Smooth muscle cell (in vitro differentiated cells): Measurements from ENCODE around the gene ANTXR2. TPM values are rescaled to one million over a fixed set of nuclear protein-coding genes. Genes with fewer than 3 reads are reported as not detected.

Source experiments
- DNase-seq: peaks from one replicate; lab custom pipeline; 2025; ENCODE audit not compliant: unreplicated experiment; lab: John Stamatoyannopoulos, UW
- H2AFZ ChIP-seq: fragments of 200-600 bp; sonication (generic); 2 replicates; pipeline ENCODE4 v1.6.0; 2016; ENCODE audit warnings: antibody characterized with exemption, low read depth, mild to moderate bottlenecking
- H3F3A ChIP-seq: fragments of 200-600 bp; sonication (generic); 2 replicates; pipeline ENCODE4 v1.6.0; 2017; ENCODE audit warnings: antibody characterized with exemption, low read depth
- H3K27ac ChIP-seq: fragments of 200-600 bp; sonication (generic); 2 replicates; pipeline ENCODE4 v1.5.1; 2016; ENCODE audit warnings: low read depth, mild to moderate bottlenecking
- H3K27me3 ChIP-seq: fragments of 200-600 bp; sonication (generic); 2 replicates; pipeline ENCODE4 v1.6.1; 2016; ENCODE audit warnings: low read depth, mild to moderate bottlenecking
- H3K36me3 ChIP-seq: fragments of 200-600 bp; sonication (generic); 2 replicates; pipeline ENCODE4 v1.5.1; 2016; ENCODE audit warnings: low read depth
- H3K4me1 ChIP-seq: fragments of 200-600 bp; sonication (generic); 2 replicates; pipeline ENCODE4 v1.5.1; 2016; ENCODE audit warnings: low read depth
- H3K4me2 ChIP-seq: fragments of 200-600 bp; sonication (generic); 2 replicates; pipeline ENCODE4 v1.6.0; 2016; ENCODE audit warnings: mild to moderate bottlenecking
- H3K4me3 ChIP-seq: fragments of 200-600 bp; sonication (generic); 2 replicates; pipeline ENCODE4 v1.5.1; 2016; ENCODE audit warnings: mild to moderate bottlenecking
- H3K79me2 ChIP-seq: fragments of 200-600 bp; sonication (generic); 2 replicates; pipeline ENCODE4 v1.6.0; 2016; ENCODE audit warnings: low read depth, mild to moderate bottlenecking
- H3K9ac ChIP-seq: fragments of 200-600 bp; sonication (generic); 2 replicates; pipeline ENCODE4 v1.6.0; 2016; ENCODE audit warnings: low read depth
- H3K9me3 ChIP-seq: fragments of 200-600 bp; sonication (generic); replicated peaks from 2 replicates; pipeline ENCODE4 v1.5.1; 2016; ENCODE audit warnings: low read depth
- H4K20me1 ChIP-seq: fragments of 200-600 bp; sonication (generic); 2 replicates; pipeline ENCODE4 v1.6.0; 2016; ENCODE audit warnings: low read depth
- WGBS: methylation state at CpG from one replicate; pipeline ENCODE4 v1.1.7; 2016; ENCODE audit warnings: low lambda C conversion rate; 5-methylcytosine and 5-hydroxymethylcytosine counted together
- polyA plus RNA-seq: library from polyadenylated mRNA; unstranded; fragments of >200 nt; fragmentation: Nextera tagmentation; extraction: Ambion mirVana; gene quantifications from 2 replicates; pipeline ENCODE4 v1.2.1, GENCODE V29; 2016
- total RNA-seq: library from RNA; depleted of rRNA; stranded (reverse); fragments of >200 nt; gene quantifications from 2 replicates; pipeline ENCODE4 v1.2.3, GENCODE V29; 2014
- TF ChIP-seq, protein P1 (sequence below): fragments of 200-600 bp; sonication (generic); IDR thresholded peaks from 2 replicates; pipeline ENCODE4 v1.5.1; 2017; ENCODE audit warnings: borderline replicate concordance, mild to moderate bottlenecking, antibody characterized with exemption; ENCODE audit not compliant: insufficient read depth, poor library complexity, severe bottlenecking

The ANTXR2 gene
- total and polyA plus RNA-seq, 2 experiments from 2014 or later, result 67.6 to 74.5 TPM

- Histone ChIP-seq H3F3A (no peaks in the 10 kb centered on the region), H3K4me3 (no peak overlapping the region), H4K20me1 (no peaks in the 10 kb centered on the region), H3K4me2 (no peak overlapping the region), H3K27ac (no peak overlapping the region), H2AFZ (no peak overlapping the region), H3K9me3 (no peaks in the 10 kb centered on the region), H3K79me2 (no peaks in the 10 kb centered on the region), H3K4me1 (no peaks in the 10 kb centered on the region), H3K27me3 (peaks cover 12% of the 10 kb centered on the region), H3K36me3 (no peaks in the 10 kb centered on the region), H3K9ac (no peak overlapping the region)
- WGBS, result 70% methylated on average over 3 of the region's 3 CpGs
- TF ChIP-seq, protein P1, sequence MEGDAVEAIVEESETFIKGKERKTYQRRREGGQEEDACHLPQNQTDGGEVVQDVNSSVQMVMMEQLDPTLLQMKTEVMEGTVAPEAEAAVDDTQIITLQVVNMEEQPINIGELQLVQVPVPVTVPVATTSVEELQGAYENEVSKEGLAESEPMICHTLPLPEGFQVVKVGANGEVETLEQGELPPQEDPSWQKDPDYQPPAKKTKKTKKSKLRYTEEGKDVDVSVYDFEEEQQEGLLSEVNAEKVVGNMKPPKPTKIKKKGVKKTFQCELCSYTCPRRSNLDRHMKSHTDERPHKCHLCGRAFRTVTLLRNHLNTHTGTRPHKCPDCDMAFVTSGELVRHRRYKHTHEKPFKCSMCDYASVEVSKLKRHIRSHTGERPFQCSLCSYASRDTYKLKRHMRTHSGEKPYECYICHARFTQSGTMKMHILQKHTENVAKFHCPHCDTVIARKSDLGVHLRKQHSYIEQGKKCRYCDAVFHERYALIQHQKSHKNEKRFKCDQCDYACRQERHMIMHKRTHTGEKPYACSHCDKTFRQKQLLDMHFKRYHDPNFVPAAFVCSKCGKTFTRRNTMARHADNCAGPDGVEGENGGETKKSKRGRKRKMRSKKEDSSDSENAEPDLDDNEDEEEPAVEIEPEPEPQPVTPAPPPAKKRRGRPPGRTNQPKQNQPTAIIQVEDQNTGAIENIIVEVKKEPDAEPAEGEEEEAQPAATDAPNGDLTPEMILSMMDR, result no peak
- no peak for DNase-seq
These were observed 18.2 kb upstream of the ANTXR2 start for GRCh38 chr4:80091184-80091583.

- DNase-seq, result no peak
- no peak overlapping the region for H2AFZ ChIP-seq
- H3K9ac ChIP-seq, result no peak overlapping the region
- no peak overlapping the region for H3K4me2 ChIP-seq
- H3K79me2 ChIP-seq, result no peaks in the 10 kb centered on the region
- H3K27ac ChIP-seq, result no peak overlapping the region
- peaks cover 18% of the 10 kb centered on the region for H3K27me3 ChIP-seq
- H3K9me3 ChIP-seq, result no peaks in the 10 kb centered on the region
- TF ChIP-seq, protein P1, result no peak
- H3K4me3 ChIP-seq, result no peak overlapping the region
- H3K4me1 ChIP-seq, result no peaks in the 10 kb centered on the region
- no peaks in the 10 kb centered on the region for H4K20me1 ChIP-seq
- no peaks in the 10 kb centered on the region for H3K36me3 ChIP-seq
- 88% methylated on average over 1 of the region's 1 CpG for WGBS
- H3F3A ChIP-seq, result no peaks in the 10 kb centered on the region
These were observed 17.1 kb upstream of the ANTXR2 start for GRCh38 chr4:80090090-80090489.

DNA sequence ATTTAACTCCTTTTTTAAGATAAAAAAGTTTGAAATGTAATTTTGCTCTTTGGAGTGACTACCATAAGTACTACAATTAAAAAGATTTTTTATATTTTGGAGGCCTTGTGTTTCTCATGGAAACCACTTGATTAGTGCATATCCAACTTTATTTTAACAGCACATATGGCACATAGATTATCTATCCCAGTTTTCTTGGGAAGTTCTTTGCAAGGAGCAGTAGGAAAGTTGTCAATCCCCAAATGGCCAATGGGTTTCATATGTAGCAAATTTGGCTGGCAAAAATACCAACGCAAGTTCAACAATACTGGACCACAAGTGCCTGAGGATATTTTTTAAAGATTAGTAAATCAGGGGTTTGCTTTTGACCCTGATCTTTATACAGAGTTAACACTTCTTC lies 15.4 kb upstream of the ANTXR2 start:
- Histone ChIP-seq H4K20me1 (no peaks in the 10 kb centered on the region), H2AFZ (no peak overlapping the region), H3K79me2 (no peaks in the 10 kb centered on the region), H3K4me2 (no peak overlapping the region), H3K27me3 (peaks cover 18% of the 10 kb centered on the region), H3K4me1 (no peaks in the 10 kb centered on the region), H3K4me3 (no peak overlapping the region), H3K9me3 (no peaks in the 10 kb centered on the region), H3F3A (no peaks in the 10 kb centered on the region), H3K9ac (no peak overlapping the region), H3K36me3 (no peaks in the 10 kb centered on the region), H3K27ac (no peak overlapping the region)
- TF ChIP-seq, protein P1, result no peak
- 88% methylated on average over 1 of the region's 1 CpG for WGBS
- no peak for DNase-seq

GRCh38 chr4:80086296-80086695 lies 13.3 kb upstream of the ANTXR2 start:
- Histone ChIP-seq H3K9ac (no peak overlapping the region), H3K27me3 (peaks cover 11% of the 10 kb centered on the region), H3K79me2 (no peaks in the 10 kb centered on the region), H4K20me1 (no peaks in the 10 kb centered on the region), H3K4me1 (no peaks in the 10 kb centered on the region), H3K4me2 (no peak overlapping the region), H3K4me3 (no peak overlapping the region), H2AFZ (no peak overlapping the region), H3K9me3 (no peaks in the 10 kb centered on the region), H3K36me3 (no peaks in the 10 kb centered on the region), H3K27ac (no peak overlapping the region), H3F3A (no peaks in the 10 kb centered on the region)
- DNase-seq, result no peak
- TF ChIP-seq, protein P1, result no peak
- WGBS, result 82% methylated on average over 5 of the region's 5 CpGs
